ENCODE data around the gene SLC27A5. TPM values are rescaled to one million over a fixed set of nuclear protein-coding genes. Genes with fewer than 3 reads are reported as not detected.

Gene SLC27A5
- 10 to 100 TPM; 11.0 to 26.3 (median 20.2) TPM for total RNA-seq

- WGBS, 10 experiments, result 67 to 100% methylated on average over 1 to 3 of the region's 25 CpGs; no CpG with 5 or more reads in 8 of the 10 experiments
- ATAC-seq (replicated peaks in 6 of 8), result no peak
- Histone ChIP-seq H3K27ac (no peak within 1 kb of the TSS), H3K4me3 (no peak within 1 kb of the TSS), H3K4me1 (replicated peaks in 1 of 2) (peaks cover 4 to 8% of the 10 kb centered on the region in 2 donors)
- in situ Hi-C loops (cut with MboI; ENCODE audit: low pct_unique_long_range_greater_than_20kb in 2 of 9, low sequenced_read_pairs in 9 of 9, unreplicated experiment in 9 of 9), result no loop called here
Measured at GRCh38 chr19:58511353-58512208, at the start of gene SLC27A5. Gene SLC27A5 (minus strand): TSS chr19:58511992. CDS start chr19:58511955, 37 bp downstream.

GRCh38 chr19:58560921-58561320 lies 49.1 kb upstream of the SLC27A5 start:
- Histone ChIP-seq H3K4me3 (no peak overlapping the region), H3K27ac (no peak overlapping the region), H3K4me1 (replicated peaks in 1 of 2) (peaks cover 23 to 37% of the 10 kb centered on the region in 2 donors)
- no peak for ATAC-seq (replicated peaks in 6 of 8)
- in situ Hi-C loops (cut with MboI; ENCODE audit: low pct_unique_long_range_greater_than_20kb in 2 of 9, low sequenced_read_pairs in 9 of 9, unreplicated experiment in 9 of 9), result no loop called here

GRCh38 chr19:58560007-58560887 lies 48.5 kb upstream of the SLC27A5 start:
- Histone ChIP-seq H3K27ac (peak overlapping the region; percentile 99 to 100), H3K4me1 (replicated peaks in 1 of 2) (peaks cover 27 to 41% of the 10 kb centered on the region in 2 donors), H3K4me3 (peak overlapping the region; percentile 51 to 81 (median 68))
- 32 to 100% (median 79%) methylated on average over 1 to 3 of the region's 8 CpGs; no CpG with 5 or more reads in 1 of the 10 experiments for WGBS, 10 experiments
- in situ Hi-C loops (cut with MboI; ENCODE audit: low pct_unique_long_range_greater_than_20kb in 2 of 9, low sequenced_read_pairs in 9 of 9, unreplicated experiment in 9 of 9), result no loop called here
- no peak for ATAC-seq (replicated peaks in 6 of 8)

GRCh38 chr19:58559275-58560006 lies 47.6 kb upstream of the SLC27A5 start:
- 0 to 1% (median 0%) methylated on average over 1 to 16 of the region's 33 CpGs; no CpG with 5 or more reads in 7 of the 10 experiments for WGBS, 10 experiments
- Histone ChIP-seq H3K4me3 (peak overlapping the region; percentile 51 to 81 (median 68)), H3K4me1 (replicated peaks in 1 of 2) (peaks cover 27 to 40% of the 10 kb centered on the region in 2 donors), H3K27ac (peak overlapping the region; percentile 99 to 100)
- peak; percentile 27 to 61 (median 56) for ATAC-seq (replicated peaks in 6 of 8)
- in situ Hi-C loops (cut with MboI; ENCODE audit: low pct_unique_long_range_greater_than_20kb in 2 of 9, low sequenced_read_pairs in 9 of 9, unreplicated experiment in 9 of 9), result no loop called here

- Histone ChIP-seq H3K27ac (peak overlapping the region; percentile 99 to 100), H3K4me1 (replicated peaks in 1 of 2) (peaks cover 32 to 38% of the 10 kb centered on the region in 2 donors), H3K4me3 (peak overlapping the region; percentile 62 to 83 (median 74))
- in situ Hi-C loops (cut with MboI; ENCODE audit: low pct_unique_long_range_greater_than_20kb in 2 of 9, low sequenced_read_pairs in 9 of 9, unreplicated experiment in 9 of 9), result no loop called here
- 0 to 2% (median 0%) methylated on average over 1 to 18 of the region's 76 CpGs; no CpG with 5 or more reads in 4 of the 10 experiments for WGBS, 10 experiments
- ATAC-seq (replicated peaks in 6 of 8), result peak; percentile 52 to 67 (median 60)
Measured at GRCh38 chr19:58558623-58559274, 47.0 kb upstream of the SLC27A5 start.

- Histone ChIP-seq H3K4me3 (peak within 1 kb of the TSS; percentile 62 to 83 (median 74)), H3K27ac (peak within 1 kb of the TSS; percentile 99 to 100), H3K4me1 (replicated peaks in 1 of 2) (peaks cover 35 to 38% of the 10 kb centered on the region in 2 donors)
- WGBS, 10 experiments, result 0% methylated on average over 1 of the region's 62 CpGs; no CpG with 5 or more reads in 8 of the 10 experiments
- ATAC-seq (replicated peaks in 6 of 8), result peak in 2 of 8 experiments; percentile 0
- in situ Hi-C loops (cut with MboI; ENCODE audit: low pct_unique_long_range_greater_than_20kb in 2 of 9, low sequenced_read_pairs in 9 of 9, unreplicated experiment in 9 of 9), result no loop called here
Measured at GRCh38 chr19:58558066-58558622, 46.4 kb upstream of the SLC27A5 start, which contains the start of gene UBE2M. Gene UBE2M (minus strand): TSS chr19:58558611. CDS start chr19:58558381, 230 bp downstream.

GRCh38 chr19:58557221-58558065 lies 45.7 kb upstream of the SLC27A5 start:
- in situ Hi-C loops (cut with MboI; ENCODE audit: low pct_unique_long_range_greater_than_20kb in 2 of 9, low sequenced_read_pairs in 9 of 9, unreplicated experiment in 9 of 9), result no loop called here
- H3K4me1 ChIP-seq (replicated peaks in 1 of 2), result peaks cover 35 to 41% of the 10 kb centered on the region in 2 donors

GRCh38 chr19:58556622-58557220 lies 44.9 kb upstream of the SLC27A5 start:
- Histone ChIP-seq H3K4me1 (replicated peaks in 1 of 2) (peaks cover 29 to 34% of the 10 kb centered on the region in 2 donors), H3K27ac (peak overlapping the region in 1 of 2 donors; percentile 99), H3K4me3 (peak overlapping the region in 3 of 5 donors; percentile 62 to 81 (median 74))
- in situ Hi-C loops (cut with MboI; ENCODE audit: low pct_unique_long_range_greater_than_20kb in 2 of 9, low sequenced_read_pairs in 9 of 9, unreplicated experiment in 9 of 9), result no loop called here
- WGBS, 10 experiments, result 49 to 100% (median 90%) methylated on average over 1 to 4 of the region's 10 CpGs; no CpG with 5 or more reads in 7 of the 10 experiments
- ATAC-seq (replicated peaks in 6 of 8), result no peak

More at GRCh38 chr19:58557221-58558065, 45.7 kb upstream of the SLC27A5 start:
- 0 to 100% (median 33%) methylated on average over 1 to 4 of the region's 12 CpGs; no CpG with 5 or more reads in 6 of the 10 experiments for WGBS, 10 experiments
- peak overlapping the region; percentile 62 to 83 (median 74) for H3K4me3 ChIP-seq
- H3K27ac ChIP-seq, result peak overlapping the region; percentile 99 to 100
- no peak for ATAC-seq (replicated peaks in 6 of 8)

GRCh38 chr19:58555920-58556621 lies 44.3 kb upstream of the SLC27A5 start:
- in situ Hi-C loops (cut with MboI; ENCODE audit: low pct_unique_long_range_greater_than_20kb in 2 of 9, low sequenced_read_pairs in 9 of 9, unreplicated experiment in 9 of 9), result no loop called here
- H3K27ac ChIP-seq, result peak overlapping the region in 1 of 2 donors; percentile 96
- H3K4me1 ChIP-seq (replicated peaks in 1 of 2), result peaks cover 27 to 31% of the 10 kb centered on the region in 2 donors
- ATAC-seq (replicated peaks in 6 of 8), result no peak
- no peak overlapping the region for H3K4me3 ChIP-seq
- WGBS, 10 experiments, result 95 to 100% methylated on average over 1 to 4 of the region's 16 CpGs; no CpG with 5 or more reads in 8 of the 10 experiments

- peak overlapping the region; percentile 76 to 96 for H3K27ac ChIP-seq
- peak overlapping the region; percentile 43 to 66 (median 53) for H3K4me3 ChIP-seq
- peaks cover 25 to 29% of the 10 kb centered on the region in 2 donors for H3K4me1 ChIP-seq (replicated peaks in 1 of 2)
- WGBS, 10 experiments, result 0 to 44% (median 8%) methylated on average over 1 to 2 of the region's 4 CpGs; no CpG with 5 or more reads in 6 of the 10 experiments
- no peak for ATAC-seq (replicated peaks in 6 of 8)
- in situ Hi-C loops (cut with MboI; ENCODE audit: low pct_unique_long_range_greater_than_20kb in 2 of 9, low sequenced_read_pairs in 9 of 9, unreplicated experiment in 9 of 9), result no loop called here
Measured at GRCh38 chr19:58555369-58555885, 43.6 kb upstream of the SLC27A5 start.
